Islet of Langerhans (tissue), 1 donor: ENCODE results near the gene LRP1.

Source experiments
- FAIRE-seq: peaks from one replicate; lab custom pipeline; 2011; peaks lifted over from hg19 to GRCh38; lab: Jason Lieb, UNC

LRP1 gene

GRCh38 chr12:57196439-57196838, 68.2 kb downstream of the LRP1 start:
- FAIRE-seq: no peak

DNA sequence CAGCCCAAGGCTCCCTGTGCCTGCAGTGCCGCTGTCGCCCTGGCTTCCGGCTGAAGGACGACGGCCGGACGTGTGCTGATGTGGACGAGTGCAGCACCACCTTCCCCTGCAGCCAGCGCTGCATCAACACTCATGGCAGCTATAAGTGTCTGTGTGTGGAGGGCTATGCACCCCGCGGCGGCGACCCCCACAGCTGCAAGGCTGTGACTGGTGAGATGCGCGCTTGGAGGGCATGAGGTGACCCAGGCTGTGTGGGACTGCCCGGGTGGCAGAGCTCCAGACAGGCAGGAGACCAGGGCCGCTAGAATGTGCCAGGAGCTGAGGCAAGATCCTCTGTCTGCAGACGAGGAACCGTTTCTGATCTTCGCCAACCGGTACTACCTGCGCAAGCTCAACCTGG, 68.7 kb downstream of the LRP1 start:
- no peak for FAIRE-seq

- no peak for FAIRE-seq
Observed at GRCh38 chr12:57198329-57198728, 70.0 kb downstream of the LRP1 start.

DNA sequence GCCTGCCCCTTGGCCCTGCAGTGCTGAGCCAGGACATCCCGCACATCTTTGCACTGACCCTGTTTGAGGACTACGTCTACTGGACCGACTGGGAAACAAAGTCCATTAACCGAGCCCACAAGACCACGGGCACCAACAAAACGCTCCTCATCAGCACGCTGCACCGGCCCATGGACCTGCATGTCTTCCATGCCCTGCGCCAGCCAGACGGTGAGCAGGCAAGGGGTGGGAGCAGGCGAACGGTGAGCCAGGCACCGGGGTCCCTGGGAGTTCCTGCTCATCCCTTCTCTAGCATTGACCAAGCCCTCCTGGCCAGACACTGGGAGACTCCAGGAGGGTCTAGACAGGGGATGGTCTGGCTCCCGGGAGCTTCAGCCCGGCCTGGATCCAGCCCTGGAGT, 70.9 kb downstream of the LRP1 start:
- no peak for FAIRE-seq

- no peak for FAIRE-seq
Observed at GRCh38 chr12:57200497-57200896, 72.2 kb downstream of the LRP1 start.

DNA sequence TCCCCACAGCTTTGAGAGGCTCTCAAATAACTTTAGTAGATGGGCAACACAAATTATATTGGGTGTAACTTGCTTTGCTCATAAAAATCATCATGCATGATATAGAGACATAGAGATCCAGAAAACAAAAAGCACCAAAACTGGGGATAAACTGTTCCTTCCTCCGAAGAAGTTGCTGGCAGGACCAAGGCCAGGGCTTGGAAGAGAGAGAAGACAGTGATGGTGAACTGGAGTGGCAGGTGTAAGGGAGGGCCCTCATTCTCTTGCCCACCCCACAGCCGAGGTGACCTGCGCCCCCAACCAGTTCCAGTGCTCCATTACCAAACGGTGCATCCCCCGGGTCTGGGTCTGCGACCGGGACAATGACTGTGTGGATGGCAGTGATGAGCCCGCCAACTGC, 72.9 kb downstream of the LRP1 start:
- FAIRE-seq: no peak

- FAIRE-seq: no peak
Observed at GRCh38 chr12:57201631-57202030, 73.3 kb downstream of the LRP1 start.

DNA sequence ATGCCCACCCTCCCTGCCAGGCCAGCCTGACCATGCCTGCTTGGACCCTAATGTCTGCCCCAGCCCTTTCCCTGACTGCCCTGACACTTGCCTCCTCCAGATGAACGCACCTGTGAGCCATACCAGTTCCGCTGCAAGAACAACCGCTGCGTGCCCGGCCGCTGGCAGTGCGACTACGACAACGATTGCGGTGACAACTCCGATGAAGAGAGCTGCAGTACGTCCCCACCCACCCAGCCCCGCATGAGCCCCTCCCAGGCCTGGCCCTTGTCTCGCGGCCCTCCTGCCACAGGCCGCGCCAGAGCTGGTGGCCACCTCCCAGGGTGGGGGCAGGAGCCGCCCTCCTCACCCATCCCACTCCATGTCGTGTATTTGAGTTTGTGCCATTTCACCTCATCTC, 74.0 kb downstream of the LRP1 start:
- FAIRE-seq: no peak

DNA sequence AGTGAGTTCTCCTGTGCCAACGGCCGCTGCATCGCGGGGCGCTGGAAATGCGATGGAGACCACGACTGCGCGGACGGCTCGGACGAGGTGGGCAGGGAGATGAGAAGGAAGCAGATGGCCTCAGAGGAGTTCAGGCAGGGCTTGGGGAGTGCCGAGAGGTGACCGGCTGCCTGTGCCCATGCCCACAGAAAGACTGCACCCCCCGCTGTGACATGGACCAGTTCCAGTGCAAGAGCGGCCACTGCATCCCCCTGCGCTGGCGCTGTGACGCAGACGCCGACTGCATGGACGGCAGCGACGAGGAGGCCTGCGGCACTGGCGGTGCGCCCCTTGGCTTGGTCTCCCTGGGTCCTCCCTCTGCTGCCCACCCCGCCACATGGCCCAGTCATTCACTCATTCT, 74.9 kb downstream of the LRP1 start:
- no peak for FAIRE-seq

DNA sequence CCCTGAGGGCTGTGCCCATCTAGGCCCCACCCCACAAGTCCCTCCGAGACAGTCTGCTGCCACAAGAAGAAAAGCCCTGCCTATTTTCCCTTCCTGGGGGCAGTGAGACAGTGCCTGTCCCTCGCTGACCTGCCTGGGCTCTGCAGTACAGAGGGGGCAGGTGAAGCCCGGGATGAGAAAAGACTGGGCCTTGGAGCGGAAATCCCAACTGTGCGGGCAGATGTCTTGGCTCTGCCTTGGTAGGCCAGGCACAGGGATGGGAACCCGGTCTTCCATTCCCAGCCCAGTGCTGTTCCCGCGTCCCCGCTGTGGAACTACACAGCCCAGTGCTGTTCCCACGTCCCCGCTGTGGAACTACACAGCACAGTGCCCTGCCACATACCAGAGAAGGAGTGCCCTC, 75.5 kb downstream of the LRP1 start:
- no peak for FAIRE-seq

DNA sequence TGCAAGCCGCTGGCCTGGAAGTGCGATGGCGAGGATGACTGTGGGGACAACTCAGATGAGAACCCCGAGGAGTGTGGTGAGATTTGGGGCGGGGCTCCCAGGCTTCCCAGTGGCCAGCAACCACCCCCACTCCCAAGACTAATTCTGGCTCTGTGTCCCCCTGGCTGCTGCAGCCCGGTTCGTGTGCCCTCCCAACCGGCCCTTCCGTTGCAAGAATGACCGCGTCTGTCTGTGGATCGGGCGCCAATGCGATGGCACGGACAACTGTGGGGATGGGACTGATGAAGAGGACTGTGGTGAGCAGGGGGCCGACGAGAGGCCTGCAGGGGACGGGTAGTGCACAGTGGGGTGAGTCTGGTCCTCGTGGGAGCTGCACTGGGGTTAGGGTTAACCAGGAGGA, 76.2 kb downstream of the LRP1 start:
- FAIRE-seq: no peak

- no peak for FAIRE-seq
Observed at GRCh38 chr12:57205186-57205585, 76.9 kb downstream of the LRP1 start.

- no peak for FAIRE-seq
Observed at GRCh38 chr12:57205931-57206330, 77.6 kb downstream of the LRP1 start.

DNA sequence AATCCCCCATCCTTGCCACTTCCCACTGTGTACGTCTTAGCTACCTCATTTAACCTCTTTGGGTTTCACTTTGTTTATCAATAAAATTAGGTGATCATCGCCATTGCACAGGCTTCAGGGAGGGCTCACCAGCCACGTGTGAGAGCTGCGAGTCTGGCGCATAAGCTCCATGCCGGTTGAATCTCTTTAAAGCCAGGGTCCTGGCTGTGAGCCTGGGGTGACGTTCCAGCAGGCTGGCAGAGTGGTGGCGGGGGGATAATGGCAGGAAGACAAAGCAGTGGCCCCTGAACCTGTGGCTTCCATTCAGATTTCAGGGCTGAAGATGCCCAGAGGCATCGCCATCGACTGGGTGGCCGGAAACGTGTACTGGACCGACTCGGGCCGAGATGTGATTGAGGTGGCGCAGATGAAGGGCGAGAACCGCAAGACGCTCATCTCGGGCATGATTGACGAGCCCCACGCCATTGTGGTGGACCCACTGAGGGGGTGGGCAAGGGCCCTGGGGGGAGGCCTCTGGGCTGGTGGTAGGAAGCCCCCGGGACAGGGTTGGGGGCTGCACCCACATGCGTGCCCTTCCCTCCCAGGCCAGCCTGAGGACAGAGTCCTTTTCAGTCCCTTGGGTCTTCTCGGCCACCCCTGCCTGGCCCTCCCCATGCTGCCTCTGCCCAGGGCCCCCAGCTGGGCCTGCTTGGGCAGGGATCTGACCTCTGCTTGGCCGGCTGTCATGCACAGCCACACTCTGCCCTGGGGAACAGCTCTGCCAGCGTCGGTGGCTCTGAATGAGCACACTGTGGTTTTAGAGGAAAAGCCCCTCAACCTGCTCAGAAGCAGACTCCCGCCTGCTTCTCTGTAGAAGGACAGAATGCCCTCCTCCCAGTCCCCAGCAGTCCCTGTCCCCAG, 79.7 kb downstream of the LRP1 start:
- FAIRE-seq: no peak

GRCh38 chr12:57208631-57209282, 80.5 kb downstream of the LRP1 start:
- no peak for FAIRE-seq

GRCh38 chr12:57209916-57210315, 81.6 kb downstream of the LRP1 start:
- no peak for FAIRE-seq

DNA sequence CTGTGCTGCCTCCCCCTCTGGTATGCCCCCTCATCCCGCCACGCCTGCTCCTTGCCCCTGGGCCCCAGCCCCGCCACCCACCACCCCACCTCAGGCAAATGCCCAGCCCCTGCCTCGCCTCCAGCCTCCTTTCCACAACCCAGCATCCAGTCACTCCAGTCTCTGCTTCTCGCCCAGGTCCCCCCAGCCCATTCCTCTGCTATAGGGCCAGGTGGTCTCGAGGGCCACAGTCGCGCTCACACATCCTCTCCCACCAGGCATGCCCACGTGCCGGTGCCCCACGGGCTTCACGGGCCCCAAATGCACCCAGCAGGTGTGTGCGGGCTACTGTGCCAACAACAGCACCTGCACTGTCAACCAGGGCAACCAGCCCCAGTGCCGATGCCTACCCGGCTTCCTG, 82.2 kb downstream of the LRP1 start:
- FAIRE-seq: no peak

DNA sequence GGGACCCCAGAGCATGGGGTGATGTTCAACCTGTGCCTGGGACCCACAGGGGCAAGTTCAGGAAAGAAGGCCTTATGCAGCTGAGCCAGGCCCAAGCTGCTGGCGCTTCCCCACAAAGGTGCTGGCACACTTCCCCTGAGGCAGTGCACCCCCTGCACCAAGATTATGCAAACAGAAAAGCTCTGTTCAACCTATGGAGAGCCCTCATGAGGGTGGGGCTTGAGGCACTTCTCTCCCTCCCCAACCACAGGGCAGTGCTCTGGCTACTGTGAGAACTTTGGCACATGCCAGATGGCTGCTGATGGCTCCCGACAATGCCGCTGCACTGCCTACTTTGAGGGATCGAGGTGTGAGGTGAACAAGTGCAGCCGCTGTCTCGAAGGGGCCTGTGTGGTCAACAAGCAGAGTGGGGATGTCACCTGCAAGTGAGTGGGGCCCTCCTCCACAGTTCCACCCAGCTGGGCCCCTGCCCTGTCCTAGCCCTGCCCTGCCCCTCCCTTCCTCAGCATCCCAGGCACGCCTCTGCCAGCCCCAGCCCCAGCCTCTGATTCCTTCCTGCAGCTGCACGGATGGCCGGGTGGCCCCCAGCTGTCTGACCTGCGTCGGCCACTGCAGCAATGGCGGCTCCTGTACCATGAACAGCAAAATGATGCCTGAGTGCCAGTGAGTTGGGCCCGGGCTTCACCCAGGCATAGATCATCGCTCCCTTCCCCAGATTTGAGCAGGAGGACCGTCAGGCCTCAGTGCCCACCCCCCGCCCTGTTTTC, 82.8 kb downstream of the LRP1 start:
- FAIRE-seq: no peak

- FAIRE-seq: no peak
Observed at GRCh38 chr12:57211791-57212700, 83.8 kb downstream of the LRP1 start.

GRCh38 chr12:57212701-57213057, 84.4 kb downstream of the LRP1 start:
- no peak for FAIRE-seq

GRCh38 chr12:57213058-57213715, 84.9 kb downstream of the LRP1 start:
- FAIRE-seq: peak; percentile 30
